Right lobe of liver (tissue), 6 donors: ENCODE measurements around the gene DSC2. TPM values are rescaled to one million over a fixed set of nuclear protein-coding genes. Genes with fewer than 3 reads are reported as not detected.
A peak's percentile ranks its signal among the peaks of the same experiment; 100 is the strongest.

Source experiments
- ATAC-seq, 4 donors: fragments of 200-7000 bp; cut with Tn5 transposase; one replicate each; pipeline ENCODE4 v1.9.1; 2020; ENCODE audit warnings: mild to moderate bottlenecking in 4 of 4, moderate library complexity in 4 of 4
- DNase-seq, 3 donors: peaks; one replicate each; pipeline ENCODE4 v3.0.0-alpha.2; 2020
- H3K27ac ChIP-seq, 3 donors: fragments of 200-600 bp; one replicate each; pipeline ENCODE4 v1.8.0; 2022
- H3K27me3 ChIP-seq, 2 donors: fragments of 200-600 bp; one replicate each; pipeline ENCODE4 v1.8.0; 2022
- H3K36me3 ChIP-seq, 4 donors: fragments of 200-600 bp; sonication (generic) in 1 of 4; one replicate each; pipeline versions ENCODE4 v1.5.1 to v1.8.0; 2017 to 2022; ENCODE audit warnings: control low read depth in 1 of 4
- H3K4me1 ChIP-seq, 4 donors: fragments of 200-600 bp; sonication (generic) in 1 of 4; one replicate each; pipeline versions ENCODE4 v1.5.1 to v1.8.0; 2017 to 2022; ENCODE audit warnings: control low read depth in 1 of 4
- H3K4me3 ChIP-seq, 3 donors: fragments of 200-600 bp; one replicate each; pipeline ENCODE4 v1.8.0; 2022
- H3K9me3 ChIP-seq, 4 donors: fragments of 200-600 bp; sonication (generic) in 1 of 4; one replicate each; pipeline versions ENCODE4 v1.5.1 to v1.8.0; 2017 to 2022; ENCODE audit warnings: control low read depth in 1 of 4
- CTCF ChIP-seq, 4 donors: fragments of 200-600 bp in 3 of 4; fragments of 450-650 bp in 1 of 4; IDR thresholded peaks; one replicate each; pipeline versions ENCODE4 v1.5.1 to v1.8.0; 2016 to 2022; ENCODE audit warnings: antibody characterized with exemption in 4 of 4, mild to moderate bottlenecking in 2 of 4
- POLR2A ChIP-seq: fragments of 450-650 bp; IDR thresholded peaks from one replicate; pipeline ENCODE4 v1.6.1; 2017; ENCODE audit warnings: antibody characterized with exemption, mild to moderate bottlenecking
- WGBS: methylation state at CpG from one replicate; pipeline ENCODE4 v1.1.6; 2018; ENCODE audit warnings: low coverage, low lambda C conversion rate; ENCODE audit not compliant: insufficient coverage; ENCODE audit errors: missing lambda C conversion rate; 5-methylcytosine and 5-hydroxymethylcytosine counted together
- intact Hi-C, 2 donors: fragments of 100-400 bp; cut with DNase I; formaldehyde crosslinking; loops; one replicate each; pipeline versions ENCODE4 v1.11.2 to v1.14.1; 2022
- total RNA-seq, 6 experiments: library from RNA; depleted of rRNA in 2 of 6; stranded (reverse); fragments of >200 nt in 2 of 6; fragmentation: NEBNext Ultra II Directional in 3 of 6; extraction: Animal tissue kit (Norgen Biotek cat#: 25700) in 3 of 6; gene quantifications; one replicate each; pipeline versions ENCODE4 v1.1.0 to v1.2.4, GENCODE V29; 2016 to 2023
- donor health status: DM: no; HTN: yes; CAD: no.
- donor health status: DM: no; HTN: no; CAD: no.
- donor health status: DM: no; HTN: no; CAD: no.
- donor health status: DM: no; HTN: yes; CAD: no.
- donor health status: DM: no; HTN: yes; CAD: no.

Gene DSC2
- total RNA-seq, 6 experiments from 2014 or later: 4.4 to 9.7 (median 6.6) TPM

GRCh38 chr18:31042406-31043181, 59.6 kb downstream of the DSC2 start, which contains the start of gene DSC3:
TSS of gene DSC3 (minus strand) at chr18:31042742. CDS start at chr18:31042660, 82 bp downstream.
- H3K36me3 ChIP-seq: no peaks in the 10 kb centered on the region
- H3K27ac ChIP-seq: no peak within 1 kb of the TSS
- DNase-seq: peak; percentile 19 to 53 (median 44)
- peaks cover 7 to 21% of the 10 kb centered on the region in 2 donors for H3K27me3 ChIP-seq
- no peaks in the 10 kb centered on the region for H3K9me3 ChIP-seq
- 0% methylated on average over 10 of the region's 73 CpGs for WGBS
- TF ChIP-seq POLR2A (no peak), CTCF (IDR thresholded peaks at IDR 0.05) (no peak)
- ATAC-seq: peak; percentile 67 to 81 (median 76)
- H3K4me1 ChIP-seq: peaks cover 0 to 15% (median 0%) of the 10 kb centered on the region in 4 donors
- intact Hi-C loops: no loop called here
- peak within 1 kb of the TSS; percentile 4 to 24 (median 20) for H3K4me3 ChIP-seq

GRCh38 chr18:31042084-31042405, 60.2 kb downstream of the DSC2 start:
- H3K27me3 ChIP-seq: peaks cover 7 to 21% of the 10 kb centered on the region in 2 donors
- ATAC-seq: peak in 1 of 4 donors; percentile 33

GRCh38 chr18:31041271-31042083, 60.7 kb downstream of the DSC2 start:
- Histone ChIP-seq H3K4me3 (no peak overlapping the region), H3K36me3 (no peaks in the 10 kb centered on the region), H3K27me3 (peaks cover 7 to 21% of the 10 kb centered on the region in 2 donors), H3K27ac (no peak overlapping the region), H3K9me3 (no peaks in the 10 kb centered on the region), H3K4me1 (peaks cover 0 to 15% (median 0%) of the 10 kb centered on the region in 4 donors)
- 4% methylated on average over 34 of the region's 52 CpGs for WGBS
- intact Hi-C loops: no loop called here
- peak; percentile 21 to 44 (median 36) for DNase-seq
- no peak for TF ChIP-seq POLR2A
- TF ChIP-seq CTCF (IDR thresholded peaks at IDR 0.05): no peak
- ATAC-seq: peak; percentile 12 to 32 (median 17)

More at GRCh38 chr18:31042084-31042405, 60.2 kb downstream of the DSC2 start:
- 5% methylated on average over 13 of the region's 17 CpGs for WGBS
- H3K4me3 ChIP-seq: peak overlapping the region in 2 of 3 donors; percentile 4 to 24
- no peak for DNase-seq
- no peaks in the 10 kb centered on the region for H3K36me3 ChIP-seq
- peaks cover 0 to 15% (median 0%) of the 10 kb centered on the region in 4 donors for H3K4me1 ChIP-seq
- no peak overlapping the region for H3K27ac ChIP-seq
- no peak for TF ChIP-seq CTCF (IDR thresholded peaks at IDR 0.05)
- no peak for TF ChIP-seq POLR2A
- intact Hi-C loops: no loop called here
- no peaks in the 10 kb centered on the region for H3K9me3 ChIP-seq

GRCh38 chr18:31040686-31041270, 61.4 kb downstream of the DSC2 start:
- ATAC-seq: no peak
- 4% methylated on average over 18 of the region's 18 CpGs for WGBS

More at GRCh38 chr18:31040686-31041270, 61.4 kb downstream of the DSC2 start:
- H3K4me1 ChIP-seq: peaks cover 0 to 15% (median 0%) of the 10 kb centered on the region in 4 donors
- intact Hi-C loops: no loop called here
- no peak overlapping the region for H3K4me3 ChIP-seq
- no peaks in the 10 kb centered on the region for H3K36me3 ChIP-seq
- no peak for DNase-seq
- H3K27me3 ChIP-seq: peaks cover 7 to 21% of the 10 kb centered on the region in 2 donors
- TF ChIP-seq POLR2A (no peak), CTCF (IDR thresholded peaks at IDR 0.05) (no peak)
- H3K9me3 ChIP-seq: no peaks in the 10 kb centered on the region
- no peak overlapping the region for H3K27ac ChIP-seq
